ENCODE results near the gene AFAP1.

AFAP1 gene

DNA sequence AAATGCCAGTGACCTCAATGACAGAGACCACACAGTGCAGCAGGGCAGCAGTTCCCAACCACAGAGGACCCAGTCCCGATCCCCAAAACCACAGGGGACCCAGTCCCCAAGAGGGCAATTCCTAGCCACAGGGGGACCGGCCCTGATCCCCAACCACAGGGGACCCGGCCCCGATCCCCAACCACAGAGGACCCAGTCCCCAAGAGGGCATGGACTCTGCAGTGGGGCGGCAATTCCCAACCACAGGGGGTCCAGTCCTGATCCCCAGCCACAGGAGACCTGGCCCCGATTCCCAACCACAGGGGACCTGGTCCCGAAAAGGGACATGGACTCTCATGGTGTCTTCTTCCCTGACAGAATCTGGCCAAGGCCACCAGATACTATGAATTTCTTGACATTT lies 136.3 kb downstream of the AFAP1 start:
- H3K4me3 ChIP-seq (ENCODE audit: low read depth, low read length): no peak overlapping the region
- no peak for TF ChIP-seq CTCF (IDR thresholded peaks at IDR 0.05; ENCODE audit: insufficient read depth, low read depth, low read length, missing control alignments)
- no peak for DNase-seq (ENCODE audit: low read depth)

DNA sequence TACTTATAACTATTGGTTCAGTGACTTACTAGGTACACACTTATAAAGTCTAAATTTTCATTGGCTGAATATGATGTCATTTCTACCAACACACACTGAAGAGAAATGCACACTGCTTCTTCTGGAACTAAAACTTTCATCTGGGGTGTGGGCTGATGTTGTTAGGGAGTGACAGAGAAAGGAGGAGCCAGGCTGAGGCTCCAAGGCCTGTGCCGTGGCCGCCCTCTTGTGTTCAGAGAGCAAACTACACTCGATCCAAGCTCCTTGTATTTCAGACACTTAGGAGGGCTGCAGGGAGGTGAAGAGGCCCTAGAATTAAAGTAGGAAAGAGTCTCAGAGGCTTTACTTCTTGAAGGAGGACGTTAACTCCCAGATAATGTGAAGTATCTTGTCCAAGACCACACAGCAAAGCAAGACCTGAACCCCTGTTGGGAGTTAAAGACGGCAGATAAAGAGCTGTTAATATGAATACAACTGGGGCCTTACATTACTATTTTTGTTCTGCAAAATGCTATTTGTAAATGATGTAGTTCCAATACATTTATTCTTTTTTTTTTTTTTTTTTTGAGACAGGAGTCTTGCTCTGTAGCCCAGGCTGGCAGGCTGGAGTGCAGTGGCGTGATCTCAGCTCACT lies 137.5 kb downstream of the AFAP1 start:
- H3K4me3 ChIP-seq (ENCODE audit: low read depth, low read length): no peak overlapping the region
- DNase-seq (ENCODE audit: low read depth): peak; percentile 87
- peak; percentile 96 for TF ChIP-seq CTCF (IDR thresholded peaks at IDR 0.05; ENCODE audit: insufficient read depth, low read depth, low read length, missing control alignments)

DNA sequence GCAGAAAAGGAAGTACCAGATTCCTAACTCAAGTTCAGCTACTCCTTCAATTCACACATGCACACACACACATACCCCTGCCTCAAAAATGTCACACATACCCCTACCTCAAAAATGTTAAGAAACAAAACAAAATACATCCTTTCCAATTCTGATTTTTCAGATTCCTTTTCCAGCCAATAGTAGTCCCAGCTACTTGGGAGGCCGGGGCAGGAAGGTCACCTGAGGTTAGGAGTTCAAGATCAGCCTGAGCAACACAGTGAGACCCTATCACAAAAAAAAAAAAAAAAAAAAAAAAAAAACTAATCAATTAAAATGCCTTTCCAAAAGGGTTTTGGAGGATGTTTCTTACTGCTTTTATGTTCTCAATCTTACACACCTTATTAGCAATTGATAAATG lies 138.0 kb downstream of the AFAP1 start:
- TF ChIP-seq CTCF (IDR thresholded peaks at IDR 0.05; ENCODE audit: insufficient read depth, low read depth, low read length, missing control alignments): no peak
- no peak for DNase-seq (ENCODE audit: low read depth)
- no peak overlapping the region for H3K4me3 ChIP-seq (ENCODE audit: low read depth, low read length)

- DNase-seq (ENCODE audit: low read depth): no peak
- no peak overlapping the region for H3K4me3 ChIP-seq (ENCODE audit: low read depth, low read length)
- no peak for TF ChIP-seq CTCF (IDR thresholded peaks at IDR 0.05; ENCODE audit: insufficient read depth, low read depth, low read length, missing control alignments)
Measured at GRCh38 chr4:7801001-7801400, 138.7 kb downstream of the AFAP1 start.

- no peak for TF ChIP-seq CTCF (IDR thresholded peaks at IDR 0.05; ENCODE audit: insufficient read depth, low read depth, low read length, missing control alignments)
- DNase-seq (ENCODE audit: low read depth): no peak
- H3K4me3 ChIP-seq (ENCODE audit: low read depth, low read length): no peak overlapping the region
Measured at GRCh38 chr4:7800410-7800809, 139.3 kb downstream of the AFAP1 start.

GRCh38 chr4:7799736-7800135 lies 139.9 kb downstream of the AFAP1 start:
- TF ChIP-seq CTCF (IDR thresholded peaks at IDR 0.05; ENCODE audit: insufficient read depth, low read depth, low read length, missing control alignments): no peak
- no peak for DNase-seq (ENCODE audit: low read depth)
- no peak overlapping the region for H3K4me3 ChIP-seq (ENCODE audit: low read depth, low read length)

GRCh38 chr4:7799306-7799705 lies 140.4 kb downstream of the AFAP1 start:
- H3K4me3 ChIP-seq (ENCODE audit: low read depth, low read length): no peak overlapping the region
- DNase-seq (ENCODE audit: low read depth): no peak
- TF ChIP-seq CTCF (IDR thresholded peaks at IDR 0.05; ENCODE audit: insufficient read depth, low read depth, low read length, missing control alignments): no peak
